ENCODE results near the gene PRPF39. TPM values are rescaled to one million over a fixed set of nuclear protein-coding genes. Genes with fewer than 3 reads are reported as not detected.
A peak's percentile ranks its signal among the peaks of the same experiment; 100 is the strongest.

PRPF39 gene, protein sequence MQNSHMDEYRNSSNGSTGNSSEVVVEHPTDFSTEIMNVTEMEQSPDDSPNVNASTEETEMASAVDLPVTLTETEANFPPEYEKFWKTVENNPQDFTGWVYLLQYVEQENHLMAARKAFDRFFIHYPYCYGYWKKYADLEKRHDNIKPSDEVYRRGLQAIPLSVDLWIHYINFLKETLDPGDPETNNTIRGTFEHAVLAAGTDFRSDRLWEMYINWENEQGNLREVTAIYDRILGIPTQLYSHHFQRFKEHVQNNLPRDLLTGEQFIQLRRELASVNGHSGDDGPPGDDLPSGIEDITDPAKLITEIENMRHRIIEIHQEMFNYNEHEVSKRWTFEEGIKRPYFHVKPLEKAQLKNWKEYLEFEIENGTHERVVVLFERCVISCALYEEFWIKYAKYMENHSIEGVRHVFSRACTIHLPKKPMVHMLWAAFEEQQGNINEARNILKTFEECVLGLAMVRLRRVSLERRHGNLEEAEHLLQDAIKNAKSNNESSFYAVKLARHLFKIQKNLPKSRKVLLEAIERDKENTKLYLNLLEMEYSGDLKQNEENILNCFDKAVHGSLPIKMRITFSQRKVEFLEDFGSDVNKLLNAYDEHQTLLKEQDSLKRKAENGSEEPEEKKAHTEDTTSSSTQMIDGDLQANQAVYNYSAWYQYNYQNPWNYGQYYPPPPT
- total RNA-seq (10 to 100 TPM; 13.2 to 25.4 (median 22.2) TPM), polyA plus RNA-seq (10 to 100 TPM; 27.0 to 36.8 TPM)

- peak; percentile 95 to 99 (median 96) for DNase-seq
- TF ChIP-seq, protein P1, sequence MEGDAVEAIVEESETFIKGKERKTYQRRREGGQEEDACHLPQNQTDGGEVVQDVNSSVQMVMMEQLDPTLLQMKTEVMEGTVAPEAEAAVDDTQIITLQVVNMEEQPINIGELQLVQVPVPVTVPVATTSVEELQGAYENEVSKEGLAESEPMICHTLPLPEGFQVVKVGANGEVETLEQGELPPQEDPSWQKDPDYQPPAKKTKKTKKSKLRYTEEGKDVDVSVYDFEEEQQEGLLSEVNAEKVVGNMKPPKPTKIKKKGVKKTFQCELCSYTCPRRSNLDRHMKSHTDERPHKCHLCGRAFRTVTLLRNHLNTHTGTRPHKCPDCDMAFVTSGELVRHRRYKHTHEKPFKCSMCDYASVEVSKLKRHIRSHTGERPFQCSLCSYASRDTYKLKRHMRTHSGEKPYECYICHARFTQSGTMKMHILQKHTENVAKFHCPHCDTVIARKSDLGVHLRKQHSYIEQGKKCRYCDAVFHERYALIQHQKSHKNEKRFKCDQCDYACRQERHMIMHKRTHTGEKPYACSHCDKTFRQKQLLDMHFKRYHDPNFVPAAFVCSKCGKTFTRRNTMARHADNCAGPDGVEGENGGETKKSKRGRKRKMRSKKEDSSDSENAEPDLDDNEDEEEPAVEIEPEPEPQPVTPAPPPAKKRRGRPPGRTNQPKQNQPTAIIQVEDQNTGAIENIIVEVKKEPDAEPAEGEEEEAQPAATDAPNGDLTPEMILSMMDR (IDR thresholded peaks at IDR 0.05) = no peak
- 0 to 1% methylated on average over 49 of the region's 49 CpGs for WGBS, 2 donors
- peak; percentile 93 to 98 (median 97) for ATAC-seq
- Histone ChIP-seq H3K27me3 (no peaks in the 10 kb centered on the region), H3K4me3 (peak within 1 kb of the TSS; percentile 46 to 76 (median 59)), H3K4me1 (peaks cover 13 to 36% (median 25%) of the 10 kb centered on the region in 3 donors), H3K27ac (peak within 1 kb of the TSS; percentile 73 to 89 (median 79)), H3K36me3 (no peaks in the 10 kb centered on the region), H3K9me3 (no peaks in the 10 kb centered on the region)
- intact Hi-C loops (cut with DNase I) = no loop called here
- FAIRE-seq = no peak
Observed at GRCh38 chr14:45083976-45084722, at the start of gene PRPF39. PRPF39 (plus strand) TSS chr14:45084116; CDS start chr14:45095240, 11,124 bp downstream.

DNA sequence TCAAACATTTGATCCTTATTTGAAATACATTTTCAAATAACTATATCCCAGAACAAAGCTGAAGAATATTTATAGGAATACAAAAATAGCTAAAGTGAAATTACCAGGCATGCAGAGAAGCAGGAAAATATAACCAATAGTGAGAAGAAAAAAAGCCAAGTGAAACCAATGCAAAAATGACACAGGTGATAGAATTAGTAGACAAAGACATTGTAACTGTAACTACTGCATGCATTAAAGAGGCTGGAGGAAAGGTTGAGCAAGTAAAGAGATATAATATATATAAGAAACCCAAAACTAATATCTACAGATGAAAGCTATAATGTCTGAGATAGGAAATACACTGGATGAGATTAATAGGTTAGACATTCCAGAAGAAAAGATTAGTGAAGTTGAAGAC is 49.2 kb upstream of the PRPF39 start:
- FAIRE-seq = no peak

DNA sequence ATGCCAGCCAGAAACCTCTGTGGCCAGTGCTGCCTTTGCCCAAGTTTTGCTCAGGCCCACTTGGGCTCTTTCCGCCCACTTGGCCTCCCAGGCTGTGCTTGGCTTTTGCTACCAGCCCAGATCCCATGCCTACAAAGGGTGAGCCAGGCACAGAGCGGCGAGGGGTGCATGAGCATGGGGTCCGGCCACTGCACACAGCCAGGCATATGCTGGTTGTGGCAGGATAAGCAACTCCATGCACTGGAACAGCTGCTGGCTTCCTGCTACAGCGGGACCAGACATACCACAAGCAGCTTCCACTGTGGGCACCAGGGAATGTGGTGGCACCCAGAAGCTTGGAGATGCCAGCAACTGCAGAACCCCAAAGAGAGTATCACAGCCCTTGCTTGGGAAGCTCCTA is 45.7 kb upstream of the PRPF39 start:
- DNase-seq (peak in 1 of 6 donors; percentile 54), FAIRE-seq (no peak), ATAC-seq (no peak)
- TF ChIP-seq, protein P1 (IDR thresholded peaks at IDR 0.05) = no peak
- no peaks in the 10 kb centered on the region for H3K9me3 ChIP-seq
- H3K36me3 ChIP-seq = peaks cover 0 to 9% (median 0%) of the 10 kb centered on the region in 3 donors
- H3K27me3 ChIP-seq = no peaks in the 10 kb centered on the region
- 84 to 98% methylated on average over 5 of the region's 5 CpGs for WGBS, 2 donors
- intact Hi-C loops (cut with DNase I) = no loop called here
- H3K4me1 ChIP-seq = no peaks in the 10 kb centered on the region
- no peak overlapping the region for H3K4me3 ChIP-seq
- no peak overlapping the region for H3K27ac ChIP-seq

More for the DNA sequence above, 49.2 kb upstream of the PRPF39 start:
- no peaks in the 10 kb centered on the region for H3K27me3 ChIP-seq
- no peaks in the 10 kb centered on the region for H3K4me1 ChIP-seq
- no peak for ATAC-seq
- no peak for DNase-seq
- H3K27ac ChIP-seq = no peak overlapping the region
- intact Hi-C loops (cut with DNase I) = no loop called here
- H3K4me3 ChIP-seq = no peak overlapping the region
- no peaks in the 10 kb centered on the region for H3K9me3 ChIP-seq
- TF ChIP-seq, protein P1 (IDR thresholded peaks at IDR 0.05) = no peak
- peaks cover 0 to 9% (median 0%) of the 10 kb centered on the region in 3 donors for H3K36me3 ChIP-seq

- DNase-seq = no peak
- no peak overlapping the region for H3K27ac ChIP-seq
- TF ChIP-seq, protein P1 (IDR thresholded peaks at IDR 0.05) = no peak
- peaks cover 0 to 6% (median 0%) of the 10 kb centered on the region in 3 donors for H3K36me3 ChIP-seq
- H3K27me3 ChIP-seq = no peaks in the 10 kb centered on the region
- H3K4me1 ChIP-seq = no peaks in the 10 kb centered on the region
- no peak for FAIRE-seq
- intact Hi-C loops (cut with DNase I) = no loop called here
- H3K9me3 ChIP-seq = no peaks in the 10 kb centered on the region
- no peak overlapping the region for H3K4me3 ChIP-seq
- WGBS, 2 donors = 92 to 96% methylated on average over 5 of the region's 5 CpGs
- no peak for ATAC-seq
Observed at GRCh38 chr14:45038865-45039264, 45.1 kb upstream of the PRPF39 start.

Data from pancreas (tissue), 10 donors.